ENCODE results near the gene PIBF1.

GRCh38 chr13:72850959-72851677 lies 69.2 kb downstream of the PIBF1 start:
- TF ChIP-seq SIN3A (IDR thresholded peaks at IDR 0.05; ENCODE audit: borderline replicate concordance, insufficient read depth, low read length) (no peak), TAF1 (IDR thresholded peaks at IDR 0.05; ENCODE audit: borderline replicate concordance, insufficient read depth, low read length) (no peak), POLR2AphosphoS5 (IDR thresholded peaks at IDR 0.05; ENCODE audit: low read depth, low read length) (no peak), REST (IDR thresholded peaks at IDR 0.05; ENCODE audit: insufficient read depth in 1 of 2, low read depth in 2 of 2, low read length in 2 of 2) (no peak)

Measured in PFSK-1 (cell line).